GM21515 (cell line): ENCODE data around the gene MAEA.
"Not testable (repeated sequence)": the region's sequence is repeated elsewhere in the genome, so short reads cannot be mapped to it uniquely, and the experiment has no call there.

Experiments used
- ATAC-seq: cut with Tn5 transposase; IDR thresholded peaks from one replicate; pipeline ENCODE4 v1.9.1; 2021; ENCODE audit not compliant: unreplicated experiment

MAEA gene

GRCh38 chr4:1277667-1278665 is 11.7 kb upstream of the MAEA start:
- no peak for ATAC-seq

DNA sequence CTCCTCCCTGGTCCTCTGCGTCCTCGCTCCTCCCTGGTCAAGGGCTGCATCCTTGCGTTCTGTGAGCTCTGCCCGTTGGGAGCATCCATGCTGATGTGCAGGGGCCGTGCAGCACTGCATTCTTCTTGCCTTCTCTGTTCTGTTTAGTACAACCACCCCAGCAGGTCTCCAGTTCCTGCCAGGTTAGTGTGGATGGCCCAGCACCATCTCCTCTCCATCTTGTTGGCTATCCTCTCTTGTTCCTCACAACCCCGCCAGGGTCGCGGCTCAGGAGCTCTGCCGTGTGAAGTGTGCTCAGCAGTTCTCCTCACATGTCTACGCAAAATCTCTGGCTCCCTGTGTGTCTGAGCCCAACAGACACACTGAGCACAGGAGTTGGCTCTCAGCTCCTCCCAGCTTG is 10.4 kb upstream of the MAEA start:
- no peak for ATAC-seq

DNA sequence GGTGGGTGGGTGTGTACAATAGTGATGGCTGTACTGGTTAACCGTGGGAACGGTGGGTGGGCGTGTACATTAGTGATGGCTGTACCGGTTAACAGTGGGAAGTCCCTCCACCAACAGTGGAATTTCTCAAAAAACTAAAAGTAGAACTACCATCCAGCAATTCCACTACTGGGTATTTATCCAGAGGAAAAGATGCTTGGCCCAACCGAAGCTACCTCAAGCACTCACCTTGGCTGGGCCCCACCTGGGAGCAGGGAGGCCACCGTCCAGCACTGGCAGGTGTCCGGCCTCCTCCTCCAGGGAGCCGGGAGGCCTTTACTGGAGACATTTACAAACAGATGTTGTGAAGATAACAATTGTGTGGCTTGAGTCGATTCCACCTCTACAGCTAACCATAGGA is 6.0 kb upstream of the MAEA start:
- no peak for ATAC-seq

DNA sequence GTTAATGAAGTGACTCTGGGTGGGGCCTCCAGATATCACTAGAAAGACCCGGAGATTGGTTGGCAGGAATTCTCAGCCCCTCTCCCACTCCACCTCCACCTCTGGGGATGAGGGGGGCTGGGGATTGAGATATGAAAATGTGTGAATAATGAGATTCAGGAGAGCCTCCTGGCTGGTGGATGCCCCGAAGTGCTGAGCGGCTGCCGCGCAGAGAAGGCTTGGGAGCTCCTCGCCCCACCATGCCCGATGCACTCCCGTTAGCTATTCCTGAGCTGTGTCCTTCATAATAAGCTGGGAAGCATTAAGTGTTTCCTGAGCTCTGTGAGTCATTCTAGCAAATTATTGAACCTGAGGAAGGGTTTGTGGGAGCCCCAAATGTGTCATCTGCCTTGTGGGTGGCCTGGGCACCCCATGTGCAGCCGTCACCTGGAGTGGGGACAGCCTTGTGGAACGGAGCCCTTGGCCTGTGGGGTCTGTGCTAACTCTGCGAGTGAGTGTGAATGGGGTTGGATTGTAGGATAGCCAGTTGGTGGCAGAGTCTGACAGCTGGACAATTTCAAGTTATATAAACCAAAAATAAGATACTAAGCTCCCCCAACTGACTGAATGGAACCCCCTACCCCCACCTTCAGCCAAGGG is 4.4 kb upstream of the MAEA start:
- ATAC-seq: no peak

GRCh38 chr4:1285790-1286553 is 3.7 kb upstream of the MAEA start:
- no peak for ATAC-seq

- no peak for ATAC-seq
These were observed 905 bp upstream of the MAEA start for GRCh38 chr4:1288786-1289185.

DNA sequence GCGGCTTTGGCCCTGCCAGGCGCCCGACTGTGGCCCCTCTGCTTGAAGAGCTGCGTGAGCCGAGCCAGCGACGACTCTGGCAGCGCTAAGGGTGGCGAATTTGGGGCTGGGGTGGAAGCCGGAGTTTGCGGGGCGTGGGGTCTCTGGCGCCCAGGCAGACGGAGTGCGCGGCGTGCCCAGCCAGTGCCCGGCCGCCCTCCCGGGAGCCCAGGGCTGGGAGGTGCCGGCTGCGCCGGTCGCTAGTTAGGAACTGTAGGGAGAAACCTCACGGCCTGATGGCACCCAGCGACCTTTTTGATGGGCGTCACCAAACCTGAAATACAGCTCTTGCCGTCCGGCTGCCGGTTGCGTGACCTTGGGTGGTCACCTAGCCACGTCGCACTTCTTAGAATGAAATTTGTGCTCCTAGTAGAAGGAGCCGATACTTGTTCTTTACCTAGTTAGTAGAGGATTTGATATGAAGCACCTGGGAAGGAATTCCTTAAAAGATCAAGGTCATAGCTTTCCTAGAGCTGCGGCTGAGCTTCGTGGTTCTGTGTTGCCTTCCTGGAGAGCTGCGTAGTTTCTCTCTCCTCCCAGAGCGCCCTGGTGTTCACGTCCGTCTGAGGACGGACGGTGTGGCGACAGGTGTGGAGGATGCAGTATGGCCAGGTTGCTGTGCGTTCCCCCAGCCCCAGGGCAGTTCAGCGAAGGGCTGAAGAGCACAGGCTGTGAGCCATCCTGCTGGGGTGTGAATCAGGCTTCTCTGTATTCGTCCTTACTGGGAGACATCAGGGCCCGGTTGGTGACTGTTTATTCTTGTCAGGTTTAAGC is 680 bp downstream of the MAEA start:
- ATAC-seq: no peak

DNA sequence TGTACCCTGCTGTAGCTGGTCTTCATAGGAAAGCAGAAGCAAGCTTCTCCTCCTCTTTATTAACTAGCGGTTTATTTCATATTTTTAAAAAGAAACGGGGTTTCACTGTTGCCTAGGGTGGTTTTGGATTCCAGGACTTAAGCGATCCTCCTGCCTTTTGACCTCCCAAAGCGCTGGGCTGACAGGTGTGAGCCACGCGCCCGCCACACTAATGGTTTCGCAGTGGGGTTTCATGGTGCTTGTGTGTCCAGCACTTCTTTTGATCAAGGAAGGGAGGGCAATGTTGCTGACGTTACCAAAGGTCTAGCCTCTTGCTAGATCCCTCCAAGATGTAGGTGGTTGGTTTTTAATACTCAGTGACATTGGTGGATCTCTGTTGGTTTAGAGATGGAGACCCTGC is 1.4 kb downstream of the MAEA start:
- ATAC-seq: no peak

- ATAC-seq: no peak
These were observed 2.5 kb downstream of the MAEA start for GRCh38 chr4:1291996-1292702.

DNA sequence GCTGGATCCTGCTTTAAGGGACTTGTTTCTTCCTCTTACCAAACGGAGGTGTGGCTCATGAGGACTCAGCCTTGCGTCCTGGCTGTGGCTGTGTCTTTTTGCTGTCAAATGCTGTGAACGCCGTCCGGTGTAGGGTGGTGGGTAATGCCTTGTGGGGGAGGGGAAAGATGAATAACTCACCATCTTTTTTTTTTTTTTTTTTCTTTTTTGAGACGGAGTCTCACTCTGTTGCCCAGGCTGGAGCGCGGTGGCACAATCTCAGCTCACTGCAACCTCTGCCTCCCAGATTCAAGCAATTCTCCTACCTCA is 3.0 kb downstream of the MAEA start:
- ATAC-seq: not testable (repeated sequence)

DNA sequence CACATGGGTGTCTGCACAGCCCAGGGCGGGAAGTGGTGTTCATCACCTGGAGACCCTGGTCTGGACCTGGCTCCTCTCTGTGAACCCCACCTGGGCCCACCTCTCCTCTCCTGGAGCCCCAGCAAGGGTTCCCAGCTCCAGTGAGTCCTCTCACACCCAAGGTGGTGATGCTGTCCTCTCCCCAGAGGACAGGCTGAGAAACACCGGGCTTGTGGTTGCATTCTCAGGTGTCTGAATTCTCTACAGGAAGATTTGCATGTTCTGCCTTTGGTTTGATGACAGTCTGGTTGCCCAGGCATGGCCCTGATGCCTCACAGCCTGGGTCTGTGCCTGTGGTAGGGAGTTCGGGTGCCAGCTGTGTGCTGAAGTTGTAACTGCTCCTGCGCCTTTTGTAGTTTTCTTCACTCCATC is 3.8 kb downstream of the MAEA start:
- ATAC-seq: no peak

- no peak for ATAC-seq
These were observed 4.3 kb downstream of the MAEA start for GRCh38 chr4:1293991-1294390.

DNA sequence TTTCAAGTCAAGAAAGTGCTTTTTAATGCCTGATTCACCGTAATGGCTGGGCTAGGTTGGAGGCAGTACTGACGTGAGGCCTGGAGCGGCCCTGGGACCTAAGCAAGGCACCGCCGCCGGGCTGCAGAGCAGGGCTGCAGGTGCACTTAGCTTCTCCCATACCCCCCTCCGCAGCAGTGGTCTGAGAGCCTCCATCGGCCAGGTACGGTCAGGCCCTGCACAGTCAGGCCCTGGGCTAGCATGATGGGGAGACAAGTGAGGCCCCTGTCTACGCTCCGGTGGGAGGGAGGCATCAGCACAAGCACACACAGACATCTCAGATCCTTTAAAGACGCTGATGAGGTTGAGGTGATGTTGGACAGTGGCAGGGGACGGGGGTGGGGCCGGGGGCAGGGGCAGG is 4.7 kb downstream of the MAEA start:
- ATAC-seq: no peak

DNA sequence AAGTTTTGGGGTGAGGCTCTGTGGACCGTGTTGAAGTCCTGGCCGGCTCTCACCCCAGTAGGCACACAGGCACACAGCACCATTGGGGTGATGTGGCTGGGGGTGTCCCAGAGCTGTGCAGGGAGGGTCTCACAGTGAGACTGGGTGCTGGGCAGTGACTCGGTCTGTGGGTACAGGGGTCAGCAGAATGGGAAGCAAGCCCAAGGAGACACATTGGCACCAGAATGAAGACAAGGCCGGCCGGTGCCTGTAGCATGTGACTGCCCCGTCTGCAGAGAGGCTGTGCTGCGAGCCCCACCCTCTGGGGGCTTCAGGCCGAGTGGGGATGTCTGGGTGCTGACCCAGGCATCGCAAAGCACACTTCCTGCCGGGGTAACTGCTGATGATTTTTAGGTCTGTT is 5.2 kb downstream of the MAEA start:
- ATAC-seq: no peak

DNA sequence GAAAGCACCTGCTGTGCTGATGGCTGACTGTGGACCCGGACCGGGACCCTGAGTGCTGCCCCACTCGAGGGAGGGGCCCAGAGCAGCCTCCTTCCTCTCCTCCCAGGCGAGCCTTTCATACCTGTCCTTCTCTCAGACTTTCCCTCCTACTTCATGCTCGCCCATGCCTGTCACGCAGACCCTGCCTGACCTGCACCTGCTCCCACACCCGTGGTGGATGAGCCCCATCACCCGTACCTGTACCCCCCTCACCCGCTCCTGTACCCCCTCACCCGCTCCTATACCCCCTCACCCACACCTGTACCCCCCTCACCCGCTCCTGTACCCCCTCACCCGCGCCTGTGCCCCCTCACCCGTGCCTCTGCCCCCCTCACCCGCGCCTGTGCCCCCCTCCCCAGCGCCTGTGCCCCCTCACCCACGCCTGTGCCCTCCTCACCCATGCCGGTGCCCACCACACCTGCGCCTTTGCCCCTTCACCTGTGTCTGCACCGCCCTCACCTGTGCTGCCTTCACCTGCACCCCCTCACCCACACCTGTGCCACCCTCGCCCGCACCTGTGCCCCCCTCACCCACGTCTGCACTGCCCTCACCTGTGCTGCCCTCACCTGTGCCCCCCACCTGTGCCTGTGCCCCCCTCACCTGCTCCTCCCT is 5.8 kb downstream of the MAEA start:
- no peak for ATAC-seq

DNA sequence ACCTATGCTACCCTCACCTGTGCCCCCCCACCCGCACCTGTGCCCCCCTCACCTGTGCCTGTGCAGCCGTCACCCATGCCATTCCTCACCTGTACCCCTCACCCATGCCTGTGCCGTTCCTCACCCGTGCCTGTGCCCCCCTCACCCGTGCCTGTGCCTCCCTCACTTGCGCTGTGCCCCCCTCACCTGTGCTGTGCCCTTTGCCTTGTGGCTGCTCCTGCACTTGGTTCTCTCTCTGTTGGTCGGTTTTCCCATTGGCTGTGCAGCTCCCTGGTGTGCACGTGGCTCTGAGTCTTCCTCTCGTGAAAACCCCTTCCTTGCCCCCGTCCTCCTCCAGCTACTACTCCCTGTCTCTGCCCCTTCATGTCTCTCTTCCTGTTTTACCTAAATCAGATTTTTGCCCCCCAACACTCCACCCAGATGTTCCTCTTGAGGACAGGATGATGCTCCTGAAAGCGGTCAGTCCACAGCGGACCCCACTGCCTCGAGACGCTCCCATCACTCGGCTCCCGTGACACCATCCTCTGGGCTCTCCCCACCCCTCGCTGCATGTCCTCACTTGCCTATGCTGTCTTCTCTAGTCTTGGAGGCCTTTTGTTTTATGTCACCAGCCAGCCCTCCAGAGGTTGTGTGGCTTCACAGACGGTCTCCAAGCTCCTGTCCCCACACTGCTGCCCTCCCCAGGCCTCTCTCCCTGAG is 6.8 kb downstream of the MAEA start:
- no peak for ATAC-seq

- no peak for ATAC-seq
These were observed 7.3 kb downstream of the MAEA start for GRCh38 chr4:1297023-1297395.

GRCh38 chr4:1297456-1298325 is 8.0 kb downstream of the MAEA start:
- no peak for ATAC-seq
